ENCODE measurements around the gene CCNJL. TPM values are rescaled to one million over a fixed set of nuclear protein-coding genes. Genes with fewer than 3 reads are reported as not detected.

The CCNJL gene
- total RNA-seq, 2 experiments from 2014 or later = not detected

- Mint-ChIP-seq H3K27me3 (peaks cover 3% of the 10 kb centered on the region), H3K4me1 (no peaks in the 10 kb centered on the region), H3K4me3 (no peak overlapping the region), H3K9me3 (no peaks in the 10 kb centered on the region), H3K36me3 (ENCODE audit: low read depth) (no peaks in the 10 kb centered on the region), H3K27ac (no peak overlapping the region)
- ChIA-PET POLR2A (no interaction called here), CTCF (interaction anchor here (0.6 to 1.2 kb wide), 2 partner anchors 101 to 134 kb away, joined by 3 to 4 read pairs; no protein-coding TSS in a partner anchor)
- no peak for DNase-seq
Observed at GRCh38 chr5:160210606-160211005, 101.8 kb downstream of the CCNJL start.

- DNase-seq = no peak
- no peak overlapping the region for H3K4me3 Mint-ChIP-seq
- POLR2A ChIA-PET = no interaction called here
- no peaks in the 10 kb centered on the region for H3K36me3 Mint-ChIP-seq (ENCODE audit: low read depth)
- H3K9me3 Mint-ChIP-seq = no peaks in the 10 kb centered on the region
- CTCF ChIA-PET = interaction anchor here (1.2 kb wide), 1 partner anchor 135 kb away, joined by 3 read pairs; no protein-coding TSS in a partner anchor
- no peaks in the 10 kb centered on the region for H3K4me1 Mint-ChIP-seq
- peaks cover 3% of the 10 kb centered on the region for H3K27me3 Mint-ChIP-seq
- no peak overlapping the region for H3K27ac Mint-ChIP-seq
Observed at GRCh38 chr5:160209917-160210316, 102.4 kb downstream of the CCNJL start.

- CTCF ChIA-PET = no interaction called here
- no peaks in the 10 kb centered on the region for H3K36me3 Mint-ChIP-seq (ENCODE audit: low read depth)
Observed at GRCh38 chr5:160207061-160207460, 105.3 kb downstream of the CCNJL start.

More at GRCh38 chr5:160207061-160207460, 105.3 kb downstream of the CCNJL start:
- peaks cover 3% of the 10 kb centered on the region for H3K27me3 Mint-ChIP-seq
- no peak for DNase-seq
- no peak overlapping the region for H3K4me3 Mint-ChIP-seq
- POLR2A ChIA-PET = no interaction called here
- no peak overlapping the region for H3K27ac Mint-ChIP-seq
- no peaks in the 10 kb centered on the region for H3K4me1 Mint-ChIP-seq
- no peaks in the 10 kb centered on the region for H3K9me3 Mint-ChIP-seq

Other genes starting within 250 kb of the CCNJL start
- 10 to 100 TPM; 26.9 to 27.0 TPM for gene PWWP2A, start 193.1 kb downstream of the CCNJL start, total RNA-seq
- not detected for gene FABP6, start 83.1 kb downstream of the CCNJL start, total RNA-seq
- not detected for gene C1QTNF2, start 58.1 kb upstream of the CCNJL start, total RNA-seq
- gene FAM200C, start 87.5 kb upstream of the CCNJL start, total RNA-seq = under 1 TPM; 0.62 to 0.73 TPM
- gene SLU7, start 106.5 kb upstream of the CCNJL start, total RNA-seq = 10 to 100 TPM; 63.5 to 64.6 TPM
- gene PTTG1, start 109.3 kb upstream of the CCNJL start, total RNA-seq = 100 to 1,000 TPM; 160 to 189 TPM